GM21723 (cell line): Measurements from ENCODE around the gene TOLLIP.

Experiments used
- ATAC-seq: cut with Tn5 transposase; IDR thresholded peaks from one replicate; pipeline ENCODE4 v1.9.1; 2021; ENCODE audit warnings: mild to moderate bottlenecking, moderate library complexity; ENCODE audit not compliant: unreplicated experiment

The TOLLIP gene

DNA sequence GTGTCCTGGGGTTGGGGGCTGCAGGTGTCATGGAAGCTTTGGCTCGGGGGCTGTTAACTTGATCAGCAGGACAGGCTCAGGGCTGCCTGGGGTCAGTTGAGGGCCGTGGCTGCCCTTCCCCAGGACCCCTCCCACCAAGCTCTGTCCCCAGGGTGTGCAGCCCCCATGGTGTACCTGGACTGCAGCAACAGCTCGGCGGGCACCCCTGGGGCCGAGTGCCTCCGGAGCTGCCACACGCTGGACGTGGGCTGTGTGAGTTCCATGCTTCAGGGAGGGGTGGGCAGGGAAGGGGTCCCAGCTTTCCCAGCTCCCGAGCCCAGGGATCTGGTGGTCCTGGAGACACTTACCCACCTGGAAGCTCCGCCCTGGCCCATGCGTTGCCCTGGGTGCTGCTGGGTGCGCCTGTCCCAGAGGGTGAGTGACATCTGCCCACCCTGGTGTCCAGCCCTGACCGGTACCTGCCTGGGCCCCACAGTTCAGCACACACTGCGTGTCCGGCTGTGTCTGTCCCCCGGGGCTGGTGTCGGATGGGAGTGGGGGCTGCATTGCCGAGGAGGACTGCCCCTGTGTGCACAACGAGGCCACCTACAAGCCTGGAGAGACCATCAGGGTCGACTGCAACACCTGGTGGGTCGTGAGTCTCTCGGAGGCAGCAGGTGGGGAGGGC lies 75.2 kb downstream of the TOLLIP start:
- ATAC-seq = no peak

DNA sequence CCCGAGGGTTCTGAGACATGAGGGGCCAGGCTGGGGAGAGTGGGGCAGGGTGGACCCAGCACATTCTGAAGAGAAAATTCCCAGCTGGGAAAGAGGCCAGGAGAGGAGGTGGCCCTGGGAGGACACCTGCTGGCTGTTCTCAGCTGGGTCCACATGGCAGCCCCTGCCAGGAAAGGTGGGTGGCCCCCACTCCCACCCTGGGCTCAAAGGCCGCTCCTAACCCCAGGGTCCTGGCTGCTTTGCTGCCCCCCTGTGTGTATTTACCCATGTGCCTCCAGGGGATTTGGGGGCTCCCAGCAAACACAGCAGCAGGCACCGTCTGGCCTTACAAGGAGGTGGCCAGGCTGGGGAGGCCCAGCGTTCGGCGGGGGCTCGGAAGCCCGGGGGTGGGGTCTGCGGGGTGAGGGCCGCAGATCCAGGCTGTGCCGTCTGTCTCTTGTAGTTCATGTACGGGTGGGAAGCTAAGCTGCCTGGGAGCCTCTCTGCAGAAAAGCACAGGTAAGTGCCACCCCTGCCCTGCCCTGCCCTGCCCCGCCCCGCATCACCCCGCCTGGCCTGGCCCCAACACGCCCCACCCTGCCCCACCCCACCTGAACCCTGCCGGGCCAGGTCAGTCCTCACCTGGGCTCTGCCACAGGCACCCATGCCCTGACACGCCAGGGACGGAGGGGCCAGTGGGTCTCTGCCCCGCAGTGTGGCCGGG lies 75.9 kb downstream of the TOLLIP start:
- no peak for ATAC-seq

DNA sequence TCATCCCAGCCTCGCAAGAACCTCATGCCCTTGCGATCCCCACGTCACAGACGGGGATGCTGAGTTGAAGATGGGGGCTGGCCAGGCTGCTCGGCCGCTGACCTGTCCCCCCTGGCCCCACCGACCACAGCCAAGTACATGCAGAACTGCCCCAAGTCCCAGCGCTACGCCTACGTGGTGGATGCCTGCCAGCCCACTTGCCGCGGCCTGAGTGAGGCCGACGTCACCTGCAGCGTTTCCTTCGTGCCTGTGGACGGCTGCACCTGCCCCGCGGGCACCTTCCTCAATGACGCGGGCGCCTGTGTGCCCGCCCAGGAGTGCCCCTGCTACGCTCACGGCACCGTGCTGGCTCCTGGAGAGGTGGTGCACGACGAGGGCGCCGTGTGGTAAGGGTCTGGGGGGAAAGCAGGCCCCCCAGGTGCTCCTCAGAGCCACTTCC lies 76.5 kb downstream of the TOLLIP start:
- ATAC-seq = no peak

DNA sequence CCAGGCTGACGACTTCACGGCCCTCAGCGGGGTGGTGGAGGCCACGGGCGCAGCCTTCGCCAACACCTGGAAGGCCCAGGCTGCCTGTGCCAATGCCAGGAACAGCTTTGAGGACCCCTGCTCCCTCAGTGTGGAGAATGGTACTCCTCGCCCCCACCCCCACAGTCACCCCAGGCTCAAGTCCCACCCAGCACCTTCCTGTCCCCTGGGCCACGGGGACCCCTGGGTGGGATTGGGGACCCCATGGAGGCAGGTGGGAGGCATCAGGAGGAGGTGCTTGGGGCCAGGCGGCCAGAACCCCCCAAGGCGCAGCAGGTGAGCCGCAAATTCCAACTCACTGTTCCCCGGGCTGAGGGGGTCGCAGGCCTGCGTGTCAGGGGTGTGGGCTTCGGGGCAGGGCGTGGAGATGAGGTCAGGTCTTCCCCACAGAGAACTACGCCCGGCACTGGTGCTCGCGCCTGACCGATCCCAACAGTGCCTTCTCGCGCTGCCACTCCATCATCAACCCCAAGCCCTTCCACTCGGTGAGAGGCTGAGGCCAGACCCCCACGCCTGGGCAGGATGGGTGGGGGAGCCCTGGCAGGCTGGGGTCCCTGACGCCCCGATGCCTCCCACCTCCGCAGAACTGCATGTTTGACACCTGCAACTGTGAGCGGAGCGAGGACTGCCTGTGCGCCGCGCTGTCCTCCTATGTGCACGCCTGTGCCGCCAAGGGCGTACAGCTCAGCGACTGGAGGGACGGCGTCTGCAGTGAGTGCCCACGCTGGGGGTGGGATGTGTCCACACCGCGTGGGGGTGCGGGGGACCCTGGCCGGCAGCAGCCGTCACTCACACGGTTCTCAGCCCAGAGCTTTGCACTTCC lies 77.2 kb downstream of the TOLLIP start:
- no peak for ATAC-seq

DNA sequence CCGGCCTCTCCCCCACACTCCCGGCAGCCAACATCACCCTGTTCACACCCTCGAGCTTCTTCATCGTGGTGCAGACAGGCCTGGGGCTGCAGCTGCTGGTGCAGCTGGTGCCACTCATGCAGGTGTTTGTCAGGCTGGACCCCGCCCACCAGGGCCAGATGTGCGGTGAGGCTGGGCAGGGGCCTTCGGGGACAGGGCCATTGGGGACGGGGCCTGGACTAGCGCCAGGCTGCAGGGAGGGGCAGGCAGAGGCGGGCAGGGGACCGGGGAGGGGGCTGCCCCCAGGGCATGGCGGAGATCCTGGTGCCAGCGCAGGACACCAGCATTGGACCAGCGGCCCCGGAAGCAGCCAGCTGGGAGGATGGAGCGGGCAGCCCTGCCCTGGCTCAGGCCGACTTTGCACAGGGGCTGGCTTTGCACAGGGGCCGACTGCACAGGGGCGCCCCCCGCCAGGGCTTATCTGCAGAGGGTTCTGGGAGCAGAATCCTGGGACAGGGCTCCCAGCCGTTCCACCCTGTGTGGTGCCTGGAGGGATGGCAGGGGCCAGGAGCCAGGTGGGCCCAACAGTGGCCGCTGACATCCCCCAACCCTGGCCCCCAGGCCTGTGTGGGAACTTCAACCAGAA lies 77.9 kb downstream of the TOLLIP start:
- ATAC-seq = no peak

DNA sequence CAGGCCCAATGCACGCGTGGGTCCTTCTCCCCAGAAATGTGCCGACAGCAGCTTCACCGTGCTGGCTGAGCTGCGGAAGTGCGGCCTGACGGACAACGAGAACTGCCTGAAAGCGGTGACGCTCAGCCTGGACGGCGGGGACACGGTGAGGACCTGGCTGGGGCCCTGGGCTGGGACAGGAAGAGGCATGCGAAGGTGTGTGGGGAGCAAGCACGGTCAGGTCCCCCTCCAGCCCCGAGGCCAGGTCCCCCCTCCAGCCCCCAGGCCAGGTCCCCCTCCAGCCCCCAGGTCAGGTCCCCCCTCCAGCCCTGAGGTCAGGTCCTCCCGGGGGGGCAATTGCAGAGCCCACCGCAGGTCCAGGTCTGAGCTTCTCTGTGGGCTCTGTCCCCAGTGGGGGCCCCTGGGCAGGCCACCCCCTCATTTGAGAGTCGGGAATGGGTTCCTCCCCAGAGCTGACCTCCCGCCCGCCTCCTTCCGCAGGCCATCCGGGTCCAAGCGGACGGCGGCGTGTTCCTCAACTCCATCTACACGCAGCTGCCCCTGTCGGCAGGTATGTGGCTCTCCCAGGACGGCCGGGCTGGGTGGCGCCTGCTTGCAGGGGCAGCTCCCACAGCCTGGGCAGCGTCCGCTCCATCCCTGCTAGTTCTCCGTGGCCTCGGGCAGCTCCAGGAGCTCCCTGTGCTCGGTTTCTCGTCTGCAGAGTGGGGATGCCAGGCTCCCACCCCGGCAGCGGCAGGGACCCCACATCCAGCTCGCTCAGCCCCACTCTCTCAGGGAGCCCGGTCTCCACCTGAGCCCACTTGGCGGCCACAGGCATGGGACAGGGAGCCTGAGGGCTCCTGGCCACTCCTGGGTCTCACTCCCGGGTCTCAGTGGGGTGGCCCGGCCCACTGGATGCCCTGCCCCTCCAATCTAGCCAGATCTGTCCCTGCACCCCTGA lies 78.7 kb downstream of the TOLLIP start:
- ATAC-seq = no peak

DNA sequence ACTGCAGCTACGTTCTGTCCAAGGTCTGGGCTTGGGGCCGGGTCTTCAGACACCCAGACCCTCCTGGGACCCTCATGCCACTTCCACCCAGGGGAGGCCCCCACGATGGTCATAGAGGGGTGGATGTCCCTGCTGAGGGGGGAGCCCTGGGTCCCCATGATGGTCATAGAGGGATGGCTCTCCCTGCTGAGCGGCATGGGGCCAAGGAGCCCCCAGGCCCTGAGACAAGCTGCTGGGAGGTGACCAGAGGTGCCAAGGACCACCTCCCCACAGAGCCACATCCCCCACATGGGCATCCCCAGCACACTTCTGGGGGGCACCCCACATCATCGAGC lies 79.3 kb downstream of the TOLLIP start:
- no peak for ATAC-seq

DNA sequence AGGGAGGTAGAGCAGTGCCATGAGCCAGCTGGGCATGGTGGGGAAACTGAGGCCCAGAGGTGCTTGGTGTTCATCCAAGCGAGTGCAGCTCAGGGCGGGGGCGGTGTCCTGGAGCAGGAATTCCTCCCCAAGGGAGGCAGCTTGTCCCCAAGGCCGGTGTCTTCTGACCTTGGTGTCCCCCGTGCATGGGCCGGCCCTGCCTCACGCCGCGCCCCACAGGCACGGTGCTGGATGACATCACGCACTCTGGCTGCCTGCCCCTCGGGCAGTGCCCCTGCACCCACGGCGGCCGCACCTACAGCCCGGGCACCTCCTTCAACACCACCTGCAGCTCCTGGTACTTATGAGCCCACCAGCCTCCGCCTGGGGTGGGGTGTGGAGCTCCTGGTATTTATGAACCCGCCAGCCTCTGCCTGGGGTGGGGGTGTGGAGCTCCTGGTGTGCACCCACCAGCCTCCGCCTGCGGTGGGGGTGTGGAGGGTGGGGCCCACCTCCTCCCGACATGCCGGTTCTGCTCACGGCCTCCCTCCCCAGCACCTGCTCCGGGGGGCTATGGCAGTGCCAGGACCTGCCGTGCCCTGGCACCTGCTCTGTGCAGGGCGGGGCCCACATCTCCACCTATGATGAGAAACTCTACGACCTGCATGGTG lies 79.8 kb downstream of the TOLLIP start:
- ATAC-seq = no peak

DNA sequence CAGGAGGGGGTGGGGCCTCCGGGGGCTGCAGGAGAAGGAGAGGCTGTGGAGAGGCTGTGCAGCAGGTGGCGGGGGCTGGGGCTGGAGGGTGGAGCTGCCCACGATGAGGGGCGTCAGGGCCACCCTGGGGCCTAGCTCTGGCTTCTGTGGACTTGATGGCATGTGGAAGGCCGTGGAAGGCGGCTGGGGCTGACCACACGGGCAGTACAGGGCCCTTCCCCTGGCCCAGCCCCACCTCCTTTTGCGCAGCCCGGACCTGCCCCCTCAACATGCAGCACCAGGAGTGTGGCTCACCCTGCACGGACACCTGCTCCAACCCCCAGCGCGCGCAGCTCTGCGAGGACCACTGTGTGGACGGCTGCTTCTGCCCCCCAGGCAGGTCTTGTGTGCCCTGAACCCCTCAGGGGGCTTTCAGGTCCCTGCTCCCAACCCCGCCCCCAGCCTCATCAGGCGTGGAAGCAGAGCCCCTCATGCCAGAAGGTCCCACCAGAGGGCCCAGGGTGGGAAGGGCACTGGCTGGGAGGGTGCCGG lies 80.4 kb downstream of the TOLLIP start:
- no peak for ATAC-seq

DNA sequence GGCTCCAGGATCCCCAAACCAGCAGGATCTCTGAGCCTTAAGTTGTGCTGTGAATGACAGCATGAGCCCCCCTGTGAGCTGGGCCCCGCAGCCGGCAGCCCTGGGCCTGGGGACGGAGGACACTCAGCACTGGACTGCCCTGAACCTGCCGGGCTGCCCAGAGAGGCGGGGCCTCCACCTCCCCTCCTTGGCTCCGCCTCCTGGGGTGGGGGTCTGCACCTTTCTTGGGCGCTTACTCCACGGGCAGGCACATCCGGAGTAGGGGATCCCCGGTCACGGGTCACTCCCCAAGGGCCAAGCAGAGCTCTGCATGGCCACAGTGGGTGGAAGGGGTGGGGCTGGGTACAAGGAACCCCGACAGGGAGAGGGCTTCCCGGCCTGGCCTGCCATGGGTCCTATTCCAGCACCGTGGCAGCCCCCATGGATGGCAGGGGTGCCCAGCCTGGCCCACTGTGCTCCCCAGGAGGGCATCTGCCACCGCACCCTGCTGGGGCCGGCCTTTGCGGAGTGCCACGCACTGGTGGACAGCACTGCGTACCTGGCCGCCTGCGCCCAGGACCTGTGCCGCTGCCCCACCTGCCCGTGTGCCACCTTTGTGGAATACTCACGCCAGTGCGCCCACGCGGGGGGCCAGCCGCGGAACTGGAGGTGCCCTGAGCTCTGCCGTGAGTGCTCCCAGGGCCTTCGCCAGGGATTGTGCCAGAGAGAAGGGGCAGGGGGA lies 81.2 kb downstream of the TOLLIP start:
- ATAC-seq = no peak

DNA sequence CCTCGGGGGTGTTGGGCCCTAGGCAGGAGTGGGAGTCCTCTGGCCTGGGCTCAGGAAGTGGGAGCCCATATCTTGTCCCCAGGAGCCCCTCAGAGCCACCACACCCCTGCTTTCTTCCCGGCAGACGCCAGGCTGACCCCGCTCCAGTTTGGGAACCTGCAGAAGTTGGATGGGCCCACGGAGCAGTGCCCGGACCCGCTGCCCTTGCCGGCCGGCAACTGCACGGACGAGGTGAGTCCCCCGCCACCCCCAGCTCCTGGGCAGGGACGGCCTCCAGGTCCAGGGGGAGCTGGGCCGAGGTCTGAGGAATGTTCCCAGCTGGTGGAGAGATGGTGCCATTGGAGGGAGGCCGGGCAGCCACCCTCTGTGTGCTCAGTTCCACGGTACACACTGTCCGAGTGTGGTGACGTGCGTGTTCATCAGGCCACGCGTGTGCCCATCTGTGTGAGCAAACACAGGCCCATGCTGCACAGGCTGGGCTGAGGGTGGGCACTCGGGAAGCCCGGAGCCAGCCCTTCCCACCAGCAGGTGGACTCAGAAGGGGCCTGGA lies 81.8 kb downstream of the TOLLIP start:
- no peak for ATAC-seq

DNA sequence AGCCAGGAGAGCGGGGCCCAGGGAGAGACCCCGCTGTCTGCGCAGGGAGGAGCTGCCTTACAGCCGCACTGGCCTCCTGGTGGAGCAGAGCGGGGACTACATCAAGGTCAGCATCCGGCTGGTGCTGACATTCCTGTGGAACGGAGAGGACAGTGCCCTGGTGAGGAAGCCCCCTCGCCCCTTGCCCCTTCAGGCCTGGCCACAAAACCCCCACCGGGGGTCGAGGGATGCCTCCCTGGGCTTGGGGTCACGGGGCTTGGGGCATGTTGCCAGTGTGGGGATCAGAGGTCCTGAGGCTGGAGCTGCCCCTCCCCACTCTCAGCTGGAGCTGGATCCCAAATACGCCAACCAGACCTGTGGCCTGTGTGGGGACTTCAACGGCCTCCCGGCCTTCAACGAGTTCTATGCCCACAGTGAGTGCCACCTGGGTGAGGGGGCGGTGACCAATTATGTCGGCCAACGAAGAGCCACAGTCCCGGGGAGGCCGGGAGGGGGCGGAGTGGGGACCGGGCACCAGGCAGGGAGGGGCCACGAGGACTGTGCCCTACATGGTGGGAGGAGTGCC lies 82.4 kb downstream of the TOLLIP start:
- ATAC-seq = no peak

DNA sequence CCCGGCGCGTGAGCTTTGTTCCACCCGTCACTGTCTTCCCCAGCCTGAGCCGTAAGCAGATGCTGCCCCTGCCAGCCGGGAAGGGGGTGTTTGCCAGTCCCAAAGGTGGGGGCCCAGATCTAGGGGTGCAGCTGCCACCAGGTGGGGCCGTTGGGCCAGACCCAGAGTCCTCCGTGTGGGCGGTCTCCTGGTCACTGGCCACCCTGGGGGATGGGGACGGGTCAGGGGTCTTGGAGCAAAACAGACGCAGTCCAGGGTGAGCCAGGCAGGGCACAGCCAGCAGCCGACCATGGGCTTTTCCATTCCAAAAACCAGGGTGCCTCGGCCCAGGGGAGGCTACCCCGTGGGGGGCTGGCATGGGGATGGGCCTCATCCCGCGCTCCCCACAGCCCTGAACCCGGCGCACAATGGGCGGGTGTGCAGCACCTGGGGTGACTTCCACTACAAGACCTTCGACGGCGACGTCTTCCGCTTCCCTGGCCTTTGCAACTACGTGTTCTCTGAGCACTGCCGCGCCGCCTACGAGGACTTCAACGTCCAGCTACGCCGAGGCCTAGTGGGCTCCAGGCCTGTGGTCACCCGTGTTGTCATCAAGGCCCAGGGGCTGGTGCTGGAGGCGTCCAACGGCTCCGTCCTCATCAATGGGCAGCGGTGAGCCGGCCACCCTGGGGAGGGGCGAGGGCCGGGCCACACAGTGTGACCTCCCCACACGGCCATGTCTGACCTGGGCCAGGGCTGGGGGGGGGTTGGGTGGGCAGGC lies 83.0 kb downstream of the TOLLIP start:
- no peak for ATAC-seq

DNA sequence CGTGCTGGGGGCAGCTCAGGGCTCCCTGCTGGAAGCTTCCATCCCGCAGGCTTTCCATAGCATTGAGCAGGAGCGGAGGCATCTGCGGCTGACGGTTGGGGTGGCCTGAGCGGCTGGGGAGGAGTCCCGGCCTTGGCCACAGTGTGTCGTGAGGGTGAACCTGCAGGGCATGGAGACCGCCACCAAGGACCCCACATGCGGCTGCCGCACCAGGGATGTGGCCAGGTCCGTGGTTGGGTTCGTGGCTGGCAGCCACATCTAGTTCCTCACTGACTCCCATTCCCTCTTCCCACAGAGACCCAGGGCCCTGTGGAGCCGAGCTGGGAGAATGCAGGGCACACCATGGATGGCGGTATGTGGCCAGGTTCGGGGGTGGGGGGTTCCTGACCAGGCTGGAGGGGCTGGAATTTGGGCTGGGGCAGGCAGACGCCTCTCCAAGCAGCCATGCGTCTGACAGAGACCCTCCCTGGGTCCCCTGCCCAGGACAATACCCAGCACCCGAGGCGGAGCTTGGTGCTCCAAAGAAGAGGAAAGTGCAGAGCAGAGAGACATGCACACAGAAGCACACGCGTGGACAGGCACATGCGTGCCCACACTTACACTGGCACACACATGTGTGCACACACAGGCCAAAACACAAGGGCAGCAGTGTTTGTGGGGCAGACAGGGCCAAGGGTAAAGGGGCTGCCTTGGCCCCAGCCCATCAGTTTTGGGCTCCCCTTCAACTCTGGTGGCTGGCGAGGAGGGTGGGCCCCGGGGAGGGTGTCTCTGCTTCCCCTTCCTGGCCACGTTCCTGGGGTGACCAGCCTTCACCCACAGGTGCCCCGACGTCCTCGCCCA lies 83.8 kb downstream of the TOLLIP start:
- ATAC-seq = no peak

DNA sequence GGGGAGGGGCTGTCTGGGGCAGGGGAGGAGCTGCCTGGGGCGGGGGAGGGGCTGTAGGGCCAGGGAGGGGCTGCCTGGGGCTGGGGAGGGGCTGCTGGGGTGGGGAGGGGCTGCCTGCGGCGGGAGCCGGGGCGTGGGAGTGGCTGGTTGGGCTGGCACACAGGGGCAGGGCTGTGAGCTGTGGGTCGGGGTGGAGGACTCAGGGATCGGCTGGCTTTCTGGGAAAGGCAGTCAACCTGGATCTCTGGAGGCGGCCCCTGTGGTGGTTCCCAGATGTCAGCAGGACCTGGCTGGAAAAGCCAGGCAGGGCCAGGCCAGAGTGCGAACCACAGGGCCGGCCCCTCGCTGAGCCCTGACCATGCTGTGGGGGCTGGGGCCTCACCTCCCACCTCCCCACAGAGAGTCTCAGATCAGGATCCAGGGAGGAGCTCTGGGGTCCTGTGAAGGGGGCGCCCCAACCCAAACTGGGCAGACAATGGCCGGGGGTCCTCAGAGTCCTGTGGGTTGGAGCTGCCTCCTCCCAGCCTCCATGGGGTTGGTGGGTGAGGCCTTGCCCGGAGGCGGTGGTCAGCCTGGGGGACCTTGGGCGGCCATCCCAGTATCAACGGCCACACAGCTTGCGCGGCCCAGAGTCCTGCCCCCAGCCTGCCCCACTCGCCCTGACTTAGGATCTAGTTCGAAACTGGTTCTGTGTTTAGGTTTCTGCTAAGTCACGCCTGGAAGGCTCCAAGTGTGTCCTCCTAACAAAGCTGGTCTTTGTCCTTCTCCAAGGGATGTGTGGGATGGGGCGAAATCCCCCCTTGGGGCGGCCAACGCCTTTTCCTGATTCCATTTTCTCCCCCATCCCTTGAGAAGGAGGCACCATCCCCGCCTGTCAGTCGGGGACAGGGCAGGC lies 84.7 kb downstream of the TOLLIP start:
- no peak for ATAC-seq
